DMS79 treated with DMSO at 0.1 percent for 48 hours (cell line): Measurements from ENCODE around the gene TEX11.
"Not testable (repeated sequence)": the region's sequence is repeated elsewhere in the genome, so short reads cannot be mapped to it uniquely, and the experiment has no call there.

Source experiments
- DNase-seq: peaks from one replicate; lab custom pipeline; 2025; lab: John Stamatoyannopoulos, UW

TEX11 gene

DNA sequence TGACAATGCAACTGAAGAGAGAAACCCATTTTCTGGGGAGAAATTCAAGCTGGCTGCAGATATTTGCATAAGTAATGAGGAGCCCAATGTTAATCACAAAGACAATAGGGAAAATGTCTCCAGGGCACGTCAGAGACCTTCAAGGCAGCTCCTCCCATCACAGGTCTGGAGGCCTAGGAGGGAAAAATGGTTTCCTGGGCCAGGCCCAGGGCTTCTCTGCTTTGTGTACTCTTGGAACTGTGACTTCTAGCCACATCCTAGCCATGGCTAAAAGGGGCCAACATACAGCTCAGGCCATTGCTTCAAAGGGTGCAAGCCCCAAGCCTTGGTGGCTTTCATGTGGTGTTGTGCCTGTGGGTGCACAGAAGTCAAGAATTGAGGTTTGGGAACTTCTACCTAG is 321.4 kb downstream of the TEX11 start:
- DNase-seq: not testable (repeated sequence)

DNA sequence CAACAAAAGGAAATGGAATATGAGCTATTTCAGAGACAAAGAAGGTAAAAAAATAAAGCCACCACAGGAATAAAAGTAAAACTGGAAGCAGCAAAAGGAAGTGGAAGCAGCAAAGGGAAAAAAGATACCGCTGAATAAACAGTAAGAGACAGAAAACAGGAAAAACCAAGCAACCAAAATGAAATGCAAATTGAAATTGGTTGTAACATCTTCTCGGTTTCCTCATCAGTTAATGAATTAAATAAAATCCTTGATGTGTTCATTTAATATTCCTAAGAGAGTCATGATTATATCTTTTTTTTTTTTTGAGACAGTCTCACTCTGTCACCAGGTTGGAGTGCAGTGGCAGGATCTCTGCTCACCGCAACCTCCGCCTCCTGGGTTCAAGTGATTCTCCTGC is 331.1 kb downstream of the TEX11 start:
- DNase-seq: no peak

DNA sequence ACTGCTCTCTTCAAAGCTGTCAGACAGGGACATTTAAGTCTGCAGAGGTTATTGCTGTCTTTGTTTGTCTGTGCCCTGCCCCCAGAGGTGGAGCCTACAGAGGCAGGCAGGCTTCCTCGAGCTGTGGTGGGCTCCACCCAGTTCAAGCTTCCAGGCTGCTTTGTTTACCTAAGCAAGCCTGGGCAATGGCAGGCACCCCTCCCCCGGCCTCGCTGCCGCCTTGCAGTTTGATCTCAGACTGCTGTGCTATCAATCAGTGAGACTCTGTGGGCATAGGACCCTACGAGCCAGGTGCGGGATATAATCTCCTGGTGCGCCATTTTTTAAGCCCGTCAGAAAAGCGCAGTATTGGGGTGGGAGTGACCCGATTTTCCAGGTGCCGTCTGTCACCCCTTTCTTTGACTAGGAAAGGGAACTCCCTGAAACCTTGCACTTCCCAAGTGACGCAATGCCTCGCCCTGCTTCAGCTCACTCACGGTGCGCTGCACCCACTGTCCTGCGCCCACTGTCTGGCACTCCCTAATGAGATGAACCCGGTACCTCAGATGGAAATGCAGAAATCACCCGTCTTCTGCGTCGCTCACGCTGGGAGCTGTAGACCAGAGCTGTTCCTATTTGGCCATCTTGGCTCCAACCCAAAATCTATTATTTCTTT is 338.5 kb downstream of the TEX11 start:
- DNase-seq: not testable (repeated sequence)

DNA sequence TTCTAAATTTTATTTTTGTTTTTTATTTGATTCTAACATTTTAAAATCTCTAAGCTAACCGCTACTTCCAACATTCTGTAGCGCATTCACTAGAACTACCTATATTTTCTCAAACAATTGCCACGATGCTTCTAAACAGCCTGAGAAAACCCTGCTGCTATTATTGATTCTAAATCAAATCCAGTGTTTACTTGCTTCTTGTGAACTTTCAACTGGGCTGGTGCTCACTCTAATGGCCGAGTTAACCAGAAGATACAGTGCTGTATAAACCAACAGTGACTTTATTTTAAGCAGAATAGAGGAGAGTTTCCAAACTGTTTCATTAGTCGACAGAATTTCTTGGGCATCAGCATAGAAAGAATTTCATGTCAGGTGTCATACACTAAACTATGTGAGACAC is 353.6 kb downstream of the TEX11 start:
- no peak for DNase-seq

DNA sequence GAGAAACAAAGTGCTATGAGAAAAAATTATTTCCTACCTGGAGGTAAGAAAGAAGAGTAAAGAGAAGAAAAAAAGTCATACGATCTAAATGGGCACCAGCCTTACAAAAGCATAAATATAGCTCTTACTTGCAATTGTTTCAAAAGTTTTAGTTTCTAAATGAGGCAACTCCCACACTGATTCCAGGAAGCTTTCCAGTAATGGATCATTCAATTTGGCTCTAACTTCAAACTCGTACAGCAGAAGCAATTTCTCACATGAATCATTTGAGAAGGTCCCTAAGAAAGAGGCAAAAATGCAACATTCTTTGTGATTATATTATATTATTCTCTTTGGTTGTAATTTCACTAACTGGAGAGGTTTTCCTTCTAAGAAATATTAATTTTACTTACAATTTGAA is 354.0 kb downstream of the TEX11 start:
- no peak for DNase-seq

DNA sequence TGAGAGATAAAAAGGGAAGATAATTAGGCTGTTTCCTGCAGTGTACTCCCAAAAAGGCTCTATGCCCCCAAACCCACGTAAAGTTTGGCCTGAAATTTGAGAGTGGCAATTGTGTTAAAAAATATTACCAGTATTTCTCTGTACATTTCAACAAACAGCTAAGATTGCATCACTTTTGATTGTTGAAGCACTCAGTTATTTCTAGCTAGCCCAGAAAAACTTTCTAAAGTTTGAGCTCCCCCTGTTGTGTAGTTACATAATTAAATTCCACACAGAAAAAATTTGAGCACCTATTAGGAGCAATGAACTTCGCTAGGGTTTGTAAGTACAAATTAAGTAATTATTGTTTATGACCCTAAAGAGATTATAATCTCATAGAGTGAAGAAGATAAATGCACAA is 354.4 kb downstream of the TEX11 start:
- peak; percentile 2 for DNase-seq

DNA sequence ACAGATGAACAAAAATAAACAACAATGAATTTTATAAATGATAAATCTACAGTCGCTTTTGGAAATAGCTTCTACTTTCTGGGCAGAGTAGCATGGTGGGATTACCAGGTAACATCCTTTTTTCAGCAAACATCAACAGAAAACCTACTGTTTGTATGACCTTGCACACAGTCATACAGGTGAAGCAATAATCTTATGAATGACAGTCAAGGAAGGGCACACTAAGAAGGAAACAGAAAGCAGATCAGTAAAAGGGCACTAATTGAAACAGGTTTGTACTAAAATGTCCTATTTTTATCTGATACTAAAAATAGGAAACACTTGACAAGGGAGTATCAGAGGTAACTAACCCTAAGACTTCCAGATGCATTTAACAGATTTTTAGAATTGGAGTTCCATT is 355.0 kb downstream of the TEX11 start:
- no peak for DNase-seq

DNA sequence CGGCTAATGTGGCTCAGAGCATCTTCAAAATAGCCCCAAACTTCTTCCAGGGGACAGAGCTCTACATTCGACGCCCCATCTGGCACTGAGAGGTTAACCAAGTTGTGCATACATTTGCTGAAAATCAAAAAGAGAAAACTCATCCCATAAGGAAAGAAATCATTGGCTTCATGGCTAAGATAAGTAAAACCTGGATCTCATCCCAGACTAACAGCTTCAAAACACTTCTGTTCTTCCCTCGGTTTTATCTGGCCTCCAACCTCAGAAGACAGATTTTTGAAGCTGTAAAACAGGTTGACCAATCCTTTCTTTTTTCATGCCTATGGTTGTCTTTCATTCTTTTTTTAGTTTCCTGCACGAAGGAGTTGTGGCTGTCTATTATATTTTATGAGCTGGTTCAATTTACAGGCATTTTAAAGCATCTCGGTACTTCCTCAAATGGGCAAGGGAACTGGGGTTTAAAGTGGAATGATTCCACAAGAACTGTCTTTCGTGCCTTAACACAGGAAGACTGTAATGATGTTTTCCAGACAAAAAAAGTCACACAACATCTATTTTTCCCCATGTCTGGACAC is 356.3 kb downstream of the TEX11 start:
- no peak for DNase-seq

DNA sequence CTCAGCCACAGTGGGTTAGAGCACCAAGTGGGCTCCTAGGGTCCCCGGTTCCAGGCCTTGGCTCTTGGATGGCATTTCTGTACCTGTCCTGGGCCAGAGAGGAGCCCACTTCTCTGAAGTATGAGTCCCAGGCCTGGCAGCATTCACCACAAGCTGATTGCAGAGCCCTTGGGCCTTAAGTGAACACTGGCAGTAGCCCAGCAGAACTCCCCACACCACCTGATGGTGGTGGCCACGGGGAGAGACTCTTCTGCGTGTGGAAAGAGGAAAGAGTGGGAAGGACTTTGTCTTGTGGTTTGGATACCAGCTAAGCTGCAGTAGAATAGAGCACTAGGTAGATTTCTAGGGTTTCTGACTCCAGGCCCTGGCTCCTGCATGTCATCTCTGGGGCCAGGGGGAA is 359.1 kb downstream of the TEX11 start:
- DNase-seq: no peak

DNA sequence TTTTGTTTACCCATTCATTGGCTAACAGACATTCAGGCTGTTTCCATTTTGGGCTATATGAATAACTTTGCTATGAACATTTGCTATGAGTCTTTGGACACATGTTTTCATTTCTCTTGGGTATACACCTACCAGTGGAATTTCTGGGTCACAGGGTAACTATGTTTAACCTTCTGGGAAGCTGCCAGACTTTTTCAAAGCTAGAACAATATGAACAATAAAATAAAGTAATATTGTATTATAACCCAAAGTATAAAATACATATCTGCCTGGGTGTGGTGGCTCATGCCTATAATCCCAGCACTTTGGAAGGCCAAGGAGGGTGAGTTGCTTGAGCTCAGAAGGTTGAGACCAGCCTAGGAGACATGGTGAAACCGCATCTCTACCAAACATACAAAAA is 373.3 kb downstream of the TEX11 start:
- DNase-seq: no peak

DNA sequence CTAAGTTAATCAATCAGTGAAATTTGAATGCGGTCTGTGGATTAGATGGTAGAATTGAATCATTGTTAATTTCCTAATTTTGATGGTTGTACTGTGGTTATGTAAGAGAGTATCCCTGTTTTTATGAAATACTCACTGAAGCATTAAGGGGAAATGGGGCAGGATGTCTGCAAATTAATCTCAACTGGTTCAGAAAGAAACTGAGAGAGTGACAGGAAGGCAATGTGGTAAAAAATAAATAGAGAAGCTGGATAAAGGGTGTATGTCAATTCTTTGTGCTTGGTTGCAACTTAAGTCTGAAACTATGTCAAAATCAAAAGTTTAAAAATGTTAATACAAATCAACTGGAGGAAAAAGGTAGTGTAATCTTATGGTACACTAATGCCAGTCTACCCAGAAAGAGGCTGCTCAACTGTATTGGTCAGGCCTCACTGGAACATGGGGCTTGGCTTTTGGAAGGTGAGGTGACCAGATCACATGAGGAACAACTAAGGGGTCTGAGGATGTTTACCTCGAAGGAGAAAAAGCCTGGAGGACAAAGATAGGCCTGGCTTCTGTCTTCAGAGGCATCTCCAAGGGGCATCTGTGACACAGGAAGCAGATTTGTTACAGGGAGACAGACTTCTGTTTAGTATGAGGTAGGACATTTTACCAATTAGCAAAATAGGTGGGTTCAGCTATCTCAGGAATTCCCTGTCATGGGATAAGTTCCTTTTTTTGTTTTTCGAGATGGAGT is 380.7 kb downstream of the TEX11 start:
- DNase-seq: no peak

DNA sequence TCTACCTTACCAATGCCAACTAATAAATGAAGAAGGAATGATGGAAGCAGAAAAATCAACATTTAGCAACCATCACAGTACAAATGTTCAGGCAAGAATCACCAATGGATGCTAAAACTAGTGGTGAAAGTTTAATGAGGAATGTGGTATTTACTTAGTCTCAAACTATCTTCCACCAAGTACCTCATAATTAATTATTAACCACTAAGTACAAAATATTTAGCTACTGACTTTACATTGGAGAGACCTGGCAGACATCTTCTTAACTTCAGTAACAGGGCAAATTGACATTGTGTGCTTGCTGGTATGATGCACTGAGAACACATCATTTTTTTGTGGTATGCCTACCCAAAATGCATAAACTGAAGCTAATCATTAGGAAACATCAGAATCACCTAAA is 381.5 kb downstream of the TEX11 start:
- DNase-seq: no peak

DNA sequence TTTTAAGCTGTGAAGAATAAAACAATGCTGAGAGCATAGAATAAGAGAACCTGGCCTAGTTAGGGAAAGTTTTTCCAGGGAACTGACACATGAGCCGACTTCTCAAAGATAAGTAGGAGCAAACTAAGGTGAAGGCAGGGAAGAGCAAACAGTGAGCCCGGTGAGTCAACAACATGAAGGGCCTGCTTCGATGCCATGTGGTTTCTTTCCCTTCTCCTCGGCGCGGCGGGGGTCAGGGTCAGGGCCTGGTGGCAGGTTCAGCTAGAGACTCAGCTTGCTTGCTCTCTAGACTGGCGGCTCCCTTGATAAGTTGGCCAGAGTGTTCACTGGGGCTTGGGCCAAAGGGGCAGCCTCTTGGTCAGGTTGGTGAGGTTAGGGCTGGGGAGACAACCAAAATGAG is 382.8 kb downstream of the TEX11 start:
- peak; percentile 21 for DNase-seq

DNA sequence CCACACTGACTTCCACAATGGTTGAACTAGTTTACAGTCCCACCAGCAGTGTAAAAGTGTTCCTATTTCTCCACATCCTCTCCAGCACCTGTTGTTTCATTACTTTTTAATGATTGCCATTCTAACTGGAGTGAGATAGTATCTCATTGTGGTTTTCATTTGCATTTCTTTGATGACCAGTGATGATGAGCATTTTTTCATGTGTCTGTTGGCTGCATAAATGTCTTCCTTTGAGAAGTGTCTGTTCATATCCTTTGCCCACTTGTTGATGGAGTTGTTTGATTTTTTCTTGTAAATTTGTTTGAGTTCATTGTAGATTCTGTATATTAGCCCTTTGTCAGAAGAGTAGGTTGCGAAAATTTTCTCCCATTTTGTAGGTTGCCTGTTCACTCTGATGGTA is 392.8 kb downstream of the TEX11 start:
- not testable (repeated sequence) for DNase-seq

DNA sequence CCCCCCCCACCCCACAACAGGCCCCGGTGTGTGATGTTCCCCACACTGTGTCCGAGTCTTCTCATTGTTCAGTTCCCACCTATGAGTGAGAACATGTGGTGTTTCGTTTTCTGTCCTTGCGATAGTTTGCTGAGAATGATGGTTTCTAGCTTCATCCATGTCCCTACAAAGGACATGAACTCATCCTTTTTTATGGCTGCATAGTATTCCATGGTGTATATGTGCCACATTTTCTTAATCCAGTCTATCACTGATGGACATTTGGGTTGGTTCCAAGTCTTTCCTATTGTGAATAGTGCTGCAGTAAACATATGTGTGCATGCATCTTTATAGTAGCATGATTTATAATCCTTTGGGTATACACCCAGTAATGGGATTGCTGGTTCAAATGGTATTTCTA is 393.2 kb downstream of the TEX11 start:
- not testable (repeated sequence) for DNase-seq

DNA sequence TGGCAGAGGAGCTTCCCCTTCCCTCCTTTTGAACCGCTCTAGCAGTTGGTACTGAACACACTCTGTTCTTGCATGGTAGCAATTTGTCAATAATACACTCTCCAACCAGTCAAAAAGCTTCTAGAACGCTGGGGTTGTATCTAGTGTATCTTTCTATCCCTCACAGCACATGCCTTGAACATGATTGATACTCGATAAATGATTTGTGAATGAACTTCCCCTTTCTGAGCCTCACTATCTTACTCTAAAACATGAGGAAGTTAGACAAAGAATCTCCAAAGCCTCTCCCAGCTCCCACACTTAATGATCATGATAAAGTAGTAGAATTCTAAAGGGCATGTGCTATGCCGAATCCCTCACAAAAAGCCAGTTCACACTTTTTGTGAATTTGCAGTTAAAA is 399.4 kb downstream of the TEX11 start:
- no peak for DNase-seq

DNA sequence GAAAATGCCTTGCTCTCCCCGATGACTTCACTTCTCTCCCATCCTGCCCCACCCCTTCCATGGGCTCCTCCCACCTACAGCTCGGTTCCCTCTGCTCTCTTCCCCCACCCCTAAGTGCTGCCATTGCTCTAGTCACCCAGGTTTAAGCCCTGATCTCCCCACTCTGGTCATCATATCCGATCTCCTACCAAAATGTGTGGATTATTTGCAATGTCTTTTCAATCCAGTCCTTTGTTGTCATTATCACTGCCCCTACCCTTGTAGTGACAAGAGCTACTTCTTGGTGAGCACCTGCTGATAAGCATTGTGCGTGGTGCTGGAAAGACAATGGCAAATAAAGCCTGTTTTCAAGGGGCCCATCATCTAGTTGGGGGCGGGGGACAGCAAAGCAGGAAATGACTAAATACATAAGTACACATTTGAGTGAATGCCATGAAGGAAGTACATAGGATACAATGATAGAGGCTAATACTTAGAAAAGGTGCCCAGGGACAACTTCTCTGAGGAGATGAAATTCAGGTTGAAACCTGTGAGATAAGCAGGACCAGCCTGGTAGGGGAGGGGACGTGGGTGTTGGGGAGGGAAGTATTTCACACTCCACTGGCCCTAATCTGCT is 400.1 kb downstream of the TEX11 start:
- DNase-seq: peak; percentile 30

DNA sequence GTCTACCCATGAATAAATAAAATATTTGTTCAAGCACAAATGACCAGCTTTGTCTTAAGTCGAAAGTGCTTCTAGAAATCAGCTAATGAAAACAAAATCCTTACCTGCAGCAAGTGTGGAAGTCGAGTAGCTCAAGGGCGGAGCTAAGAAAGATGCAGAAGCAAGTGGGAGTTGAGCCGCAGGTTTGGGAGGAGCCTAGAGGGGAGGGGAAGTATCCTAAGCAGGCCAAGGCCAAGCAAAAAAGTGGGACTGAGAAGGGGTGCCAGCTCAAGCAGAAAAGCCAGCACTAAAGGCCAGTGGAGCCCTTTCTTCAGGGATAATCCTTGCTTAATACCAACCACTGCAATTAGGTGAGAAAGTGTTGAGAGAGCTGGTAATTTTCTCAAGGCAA is 403.1 kb downstream of the TEX11 start:
- no peak for DNase-seq

DNA sequence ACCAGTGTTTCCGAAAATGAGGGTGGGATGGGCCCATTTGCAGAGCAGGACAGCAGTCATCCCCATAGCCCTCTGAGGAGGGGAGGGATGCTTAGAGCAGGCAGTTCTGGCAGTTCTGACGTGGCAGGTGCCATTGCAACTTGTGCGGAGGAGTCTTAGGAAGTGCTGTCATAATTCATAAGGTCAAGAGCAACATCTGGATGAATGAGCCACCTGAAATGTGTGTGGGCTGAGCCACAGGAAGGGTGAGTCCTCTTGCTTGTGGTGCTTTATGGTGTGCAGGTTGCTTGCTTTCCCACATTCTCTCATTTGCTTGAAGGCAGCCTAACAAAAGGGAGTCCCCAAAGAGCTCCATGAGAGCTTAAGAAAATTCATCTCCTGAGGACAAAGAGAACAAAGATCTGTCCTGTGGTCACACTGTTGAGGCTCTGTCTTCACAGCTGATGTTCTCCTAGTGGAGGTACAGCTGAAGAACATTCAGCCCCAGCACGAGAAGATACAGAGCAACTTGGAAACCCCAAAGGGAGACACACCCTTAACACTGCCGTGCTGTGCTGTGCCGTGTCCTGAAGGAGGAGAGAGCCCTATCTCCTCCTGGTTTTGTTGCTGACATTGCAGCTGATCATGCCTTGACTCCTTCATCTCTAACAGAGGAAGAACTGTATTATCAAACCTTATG is 403.6 kb downstream of the TEX11 start:
- no peak for DNase-seq

DNA sequence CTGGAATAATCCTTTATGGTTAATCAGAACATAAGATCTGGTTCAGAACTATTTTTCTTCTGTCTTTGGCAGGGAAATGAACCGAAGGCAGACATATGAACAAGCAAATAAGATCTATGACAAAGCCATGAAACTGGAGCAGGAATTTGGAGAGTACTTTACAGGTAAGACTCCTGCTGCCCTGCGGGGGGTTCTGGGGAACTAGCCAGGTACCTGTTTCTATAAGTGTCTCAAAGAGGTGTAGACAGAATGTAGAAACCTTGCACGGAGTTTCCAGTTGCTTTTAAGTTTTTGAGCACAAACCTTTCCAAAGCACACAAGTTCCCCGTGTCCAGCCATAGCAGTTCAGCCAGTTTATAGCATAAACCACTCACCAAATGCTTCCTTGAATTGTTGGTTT is 407.7 kb downstream of the TEX11 start:
- DNase-seq: no peak

DNA sequence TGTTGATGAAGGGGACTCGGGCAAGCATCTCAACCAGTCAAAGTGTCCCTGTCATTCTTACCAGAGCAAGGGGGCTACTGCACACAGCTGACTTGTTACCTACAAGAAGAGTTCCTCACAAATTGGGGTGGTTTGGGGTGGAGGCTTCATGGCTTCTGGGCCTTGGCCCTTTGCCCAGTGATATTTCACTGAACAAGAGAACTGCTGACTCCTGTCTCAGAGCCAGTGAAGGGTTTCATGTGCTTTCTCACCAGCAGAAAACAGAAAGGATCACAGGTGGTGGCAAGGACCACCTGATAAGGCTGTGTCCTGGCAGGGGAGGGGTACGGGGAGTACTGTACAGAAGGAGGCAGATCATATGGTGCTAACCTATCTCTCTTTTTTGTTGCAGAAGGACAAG is 410.4 kb downstream of the TEX11 start:
- DNase-seq: no peak

DNA sequence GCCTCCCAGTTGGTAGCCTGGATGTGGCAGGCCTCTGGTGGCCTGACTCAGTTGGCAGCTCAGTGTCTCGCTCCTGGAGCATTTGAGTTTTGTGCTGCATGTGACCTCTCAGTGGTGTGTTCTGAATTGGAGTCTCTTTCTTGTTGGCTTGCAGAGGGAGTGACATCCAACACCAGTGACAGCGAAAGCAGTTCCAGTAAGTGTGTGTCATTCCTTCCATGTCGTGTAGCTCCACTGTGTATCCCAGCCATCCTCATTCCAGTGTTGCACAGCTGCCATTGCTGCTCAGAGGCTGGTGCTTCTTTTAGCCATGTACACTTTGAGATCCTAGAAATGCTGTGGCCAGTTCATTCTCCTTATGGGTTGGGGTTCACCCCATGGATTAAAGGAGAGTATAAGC is 411.5 kb downstream of the TEX11 start:
- no peak for DNase-seq

DNA sequence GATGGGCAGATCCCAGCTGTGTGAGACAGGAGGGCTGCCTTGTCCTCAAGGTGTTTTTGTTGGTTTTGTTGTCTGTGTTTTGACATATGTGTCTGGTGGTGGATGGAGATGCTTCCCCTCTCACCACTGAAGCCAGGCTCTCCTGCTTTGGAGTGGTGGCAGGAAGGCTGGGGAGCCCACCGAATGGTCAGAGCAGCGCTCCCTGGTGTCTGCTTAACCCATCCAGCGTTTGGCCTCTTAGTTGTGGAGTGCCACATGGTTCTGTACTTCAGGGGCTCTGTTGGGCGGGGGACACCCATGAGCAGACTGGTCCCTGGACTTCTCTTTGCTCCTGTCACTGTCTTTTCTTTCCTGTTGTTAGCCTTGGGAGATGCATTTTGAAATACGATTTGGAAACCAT is 412.0 kb downstream of the TEX11 start:
- no peak for DNase-seq
